ENCODE results near the gene BLMH. TPM values are rescaled to one million over a fixed set of nuclear protein-coding genes. Genes with fewer than 3 reads are reported as not detected.

The BLMH gene
- total RNA-seq, 3 donors from 2014 or later: 20.5 to 29.4 (median 21.3) TPM

- no peak for DNase-seq (ENCODE audit: low spot score in 2 of 2)
- no peak overlapping the region for H3K4me3 ChIP-seq
- H3K36me3 ChIP-seq: no peaks in the 10 kb centered on the region
- no peaks in the 10 kb centered on the region for H3K9me3 ChIP-seq
- H3K27ac ChIP-seq: no peak overlapping the region
- H3K27me3 ChIP-seq: peaks cover 10 to 32% of the 10 kb centered on the region in 2 donors
- H3K4me1 ChIP-seq: peaks cover 0 to 6% of the 10 kb centered on the region in 2 donors
- intact Hi-C loops (cut with DNase I; ENCODE audit: low total_unique reads): loop anchor here (5.0 kb wide), 1 partner anchor 1187 kb away; no protein-coding TSS in a partner anchor
- TF ChIP-seq CTCF (IDR thresholded peaks at IDR 0.05): no peak
- no peak for TF ChIP-seq POLR2AphosphoS5 (IDR thresholded peaks at IDR 0.05)
- no peak for TF ChIP-seq POLR2A (IDR thresholded peaks at IDR 0.05)
Observed at GRCh38 chr17:30239089-30239462, 52.7 kb downstream of the BLMH start.

- Histone ChIP-seq H3K27ac (no peak overlapping the region), H3K36me3 (no peaks in the 10 kb centered on the region), H3K4me3 (no peak overlapping the region), H3K27me3 (peaks cover 10 to 32% of the 10 kb centered on the region in 2 donors), H3K4me1 (peaks cover 0 to 6% of the 10 kb centered on the region in 2 donors), H3K9me3 (no peaks in the 10 kb centered on the region)
- intact Hi-C loops (cut with DNase I; ENCODE audit: low total_unique reads): loop anchor here (5.0 kb wide), 1 partner anchor 1186 kb away; no protein-coding TSS in a partner anchor
- DNase-seq (ENCODE audit: low spot score in 2 of 2): no peak
- TF ChIP-seq POLR2A (IDR thresholded peaks at IDR 0.05): no peak
- no peak for TF ChIP-seq CTCF (IDR thresholded peaks at IDR 0.05)
- TF ChIP-seq POLR2AphosphoS5 (IDR thresholded peaks at IDR 0.05): no peak
Observed at GRCh38 chr17:30238387-30239088, 53.2 kb downstream of the BLMH start.

DNA sequence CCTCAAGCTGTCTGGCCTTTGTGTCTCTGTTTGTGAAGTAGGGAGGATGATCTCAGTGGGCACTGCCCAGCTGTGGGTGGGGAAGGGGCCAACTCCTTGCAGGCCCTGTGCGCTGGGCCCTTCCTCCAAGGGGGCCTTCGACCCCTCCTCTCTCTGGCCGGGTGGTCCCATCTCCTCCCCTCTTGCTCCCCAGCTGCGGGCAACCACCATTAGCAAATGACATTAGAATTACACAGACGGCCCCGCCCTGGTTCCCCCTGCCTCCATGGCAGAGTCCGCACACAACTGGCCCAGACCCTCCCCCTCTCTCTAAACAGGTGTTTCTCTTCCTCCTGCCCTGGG lies 53.8 kb downstream of the BLMH start:
- no peak overlapping the region for H3K27ac ChIP-seq
- intact Hi-C loops (cut with DNase I; ENCODE audit: low total_unique reads): loop anchor here (5.0 kb wide), 1 partner anchor 1186 kb away; no protein-coding TSS in a partner anchor
- H3K4me3 ChIP-seq: no peak overlapping the region
- no peaks in the 10 kb centered on the region for H3K9me3 ChIP-seq
- H3K4me1 ChIP-seq: peaks cover 0 to 6% of the 10 kb centered on the region in 2 donors
- no peaks in the 10 kb centered on the region for H3K36me3 ChIP-seq
- peaks cover 10 to 34% of the 10 kb centered on the region in 2 donors for H3K27me3 ChIP-seq
- TF ChIP-seq POLR2AphosphoS5 (IDR thresholded peaks at IDR 0.05) (no peak), POLR2A (IDR thresholded peaks at IDR 0.05) (no peak), CTCF (IDR thresholded peaks at IDR 0.05) (no peak)
- DNase-seq (ENCODE audit: low spot score in 2 of 2): no peak

GRCh38 chr17:30237296-30238002 lies 54.3 kb downstream of the BLMH start:
- DNase-seq (ENCODE audit: low spot score in 2 of 2): no peak
- peaks cover 0 to 6% of the 10 kb centered on the region in 2 donors for H3K4me1 ChIP-seq
- H3K4me3 ChIP-seq: no peak overlapping the region
- intact Hi-C loops (cut with DNase I; ENCODE audit: low total_unique reads): loop anchor here (5.0 kb wide), 1 partner anchor 1185 kb away; no protein-coding TSS in a partner anchor
- H3K36me3 ChIP-seq: no peaks in the 10 kb centered on the region
- TF ChIP-seq POLR2AphosphoS5 (IDR thresholded peaks at IDR 0.05) (no peak), POLR2A (IDR thresholded peaks at IDR 0.05) (no peak), CTCF (IDR thresholded peaks at IDR 0.05) (no peak)
- peaks cover 10 to 36% of the 10 kb centered on the region in 2 donors for H3K27me3 ChIP-seq
- no peak overlapping the region for H3K27ac ChIP-seq
- no peaks in the 10 kb centered on the region for H3K9me3 ChIP-seq

- H3K27me3 ChIP-seq: peaks cover 10 to 39% of the 10 kb centered on the region in 2 donors
Observed at GRCh38 chr17:30236766-30237165, 55.0 kb downstream of the BLMH start.

More at GRCh38 chr17:30236766-30237165, 55.0 kb downstream of the BLMH start:
- intact Hi-C loops (cut with DNase I; ENCODE audit: low total_unique reads): loop anchor here (5.0 kb wide), 1 partner anchor 1184 kb away; no protein-coding TSS in a partner anchor
- no peak for DNase-seq (ENCODE audit: low spot score in 2 of 2)
- TF ChIP-seq POLR2AphosphoS5 (IDR thresholded peaks at IDR 0.05) (no peak), POLR2A (IDR thresholded peaks at IDR 0.05) (no peak), CTCF (IDR thresholded peaks at IDR 0.05) (no peak)
- Histone ChIP-seq H3K27ac (no peak overlapping the region), H3K4me3 (peak overlapping the region in 1 of 3 donors; percentile 27), H3K36me3 (no peaks in the 10 kb centered on the region), H3K4me1 (peaks cover 0 to 6% of the 10 kb centered on the region in 2 donors), H3K9me3 (no peaks in the 10 kb centered on the region)
